ENCODE results near the gene SMPDL3A.

Gene SMPDL3A

GRCh38 chr6:122755901-122756300 is 33.2 kb upstream of the SMPDL3A start:
- in situ Hi-C loops (cut with MboI; ENCODE audit: low sequenced_read_pairs, unreplicated experiment): no loop called here
- no peak for DNase-seq (ENCODE audit: low spot score)
- TF ChIP-seq CTCF (IDR thresholded peaks at IDR 0.05; ENCODE audit: borderline replicate concordance, control extremely low read depth, extremely low read depth, insufficient read depth, missing control alignments): no peak

- no peak for TF ChIP-seq CTCF (IDR thresholded peaks at IDR 0.05; ENCODE audit: borderline replicate concordance, control extremely low read depth, extremely low read depth, insufficient read depth, missing control alignments)
- no peak for DNase-seq (ENCODE audit: low spot score)
- in situ Hi-C loops (cut with MboI; ENCODE audit: low sequenced_read_pairs, unreplicated experiment): no loop called here
These were observed 30.1 kb upstream of the SMPDL3A start for GRCh38 chr6:122758927-122759334.

GRCh38 chr6:122760330-122760729 is 28.7 kb upstream of the SMPDL3A start:
- DNase-seq (ENCODE audit: low spot score): no peak
- in situ Hi-C loops (cut with MboI; ENCODE audit: low sequenced_read_pairs, unreplicated experiment): no loop called here
- no peak for TF ChIP-seq CTCF (IDR thresholded peaks at IDR 0.05; ENCODE audit: borderline replicate concordance, control extremely low read depth, extremely low read depth, insufficient read depth, missing control alignments)

- in situ Hi-C loops (cut with MboI; ENCODE audit: low sequenced_read_pairs, unreplicated experiment): no loop called here
- no peak for TF ChIP-seq CTCF (IDR thresholded peaks at IDR 0.05; ENCODE audit: borderline replicate concordance, control extremely low read depth, extremely low read depth, insufficient read depth, missing control alignments)
- no peak for DNase-seq (ENCODE audit: low spot score)
These were observed 22.8 kb upstream of the SMPDL3A start for GRCh38 chr6:122766256-122766655.

GRCh38 chr6:122770835-122771601 is 18.0 kb upstream of the SMPDL3A start:
- no peak for DNase-seq (ENCODE audit: low spot score)
- TF ChIP-seq CTCF (IDR thresholded peaks at IDR 0.05; ENCODE audit: borderline replicate concordance, control extremely low read depth, extremely low read depth, insufficient read depth, missing control alignments): no peak

GRCh38 chr6:122772724-122773415 is 16.2 kb upstream of the SMPDL3A start:
- in situ Hi-C loops (cut with MboI; ENCODE audit: low sequenced_read_pairs, unreplicated experiment): no loop called here
- no peak for TF ChIP-seq CTCF (IDR thresholded peaks at IDR 0.05; ENCODE audit: borderline replicate concordance, control extremely low read depth, extremely low read depth, insufficient read depth, missing control alignments)
- no peak for DNase-seq (ENCODE audit: low spot score)

More at GRCh38 chr6:122770835-122771601, 18.0 kb upstream of the SMPDL3A start:
- in situ Hi-C loops (cut with MboI; ENCODE audit: low sequenced_read_pairs, unreplicated experiment): no loop called here

Measured in GM13976 (cell line).